H1 (cell line): ENCODE results near the gene CBARP. TPM values are rescaled to one million over a fixed set of nuclear protein-coding genes. Genes with fewer than 3 reads are reported as not detected.

Experiments
- BACH1 ChIP-seq: IDR thresholded peaks from 2 replicates; pipeline ENCODE4 v1.6.1; 2012; ENCODE audit warnings: low read length, improper control_type of control experiment
- CTBP2 ChIP-seq: IDR thresholded peaks from 2 replicates; pipeline ENCODE4 v1.7.0; 2011; ENCODE audit warnings: borderline replicate concordance, mild to moderate bottlenecking, moderate library complexity, mixed read lengths, low read length; ENCODE audit not compliant: insufficient read depth, insufficient read length
- CTCF ChIP-seq, 3 experiments: IDR thresholded peaks; 1 replicate in 2 of 3; 2 replicates in 1 of 3; pipeline versions ENCODE4 v1.5.1 to v1.6.1; 2011; ENCODE audit warnings: low read length in 3 of 3, mild to moderate bottlenecking in 3 of 3, inconsistent platforms in 2 of 3, low read depth in 1 of 3, moderate library complexity in 1 of 3; ENCODE audit not compliant: insufficient read depth in 1 of 3; ENCODE audit errors: control extremely low read depth in 1 of 3
- E2F6 ChIP-seq: IDR thresholded peaks from 2 replicates; pipeline ENCODE4 v1.6.1; 2012; ENCODE audit warnings: inconsistent platforms
- EZH2 ChIP-seq: fragments of 200-600 bp; sonication (generic); IDR thresholded peaks from 2 replicates; pipeline ENCODE4 v1.7.1; 2012; ENCODE audit warnings: low read depth, mild to moderate bottlenecking, moderate library complexity, low read length, inconsistent platforms; ENCODE audit not compliant: severe bottlenecking
- FOSL1 ChIP-seq: IDR thresholded peaks from 2 replicates; pipeline ENCODE4 v1.6.1; 2011; ENCODE audit warnings: mild to moderate bottlenecking, low read depth, low read length, moderate library complexity; ENCODE audit not compliant: insufficient read depth
- HDAC2 ChIP-seq, 2 experiments: fragments of 300-600 bp in 1 of 2; sonication (generic) in 1 of 2; IDR thresholded peaks; 2 replicates each; pipeline ENCODE4 v1.6.1; 2011 to 2012; ENCODE audit warnings: low read depth in 2 of 2, low read length in 2 of 2, mild to moderate bottlenecking in 2 of 2, moderate library complexity in 2 of 2, borderline replicate concordance in 1 of 2, inconsistent platforms in 1 of 2
- KDM1A ChIP-seq: fragments of 200-600, 300-600 bp; sonication (generic); IDR thresholded peaks from 2 replicates; pipeline ENCODE4 v1.7.1; 2016; ENCODE audit warnings: mild to moderate bottlenecking, low read length, borderline replicate concordance
- KDM5A ChIP-seq: fragments of 200-600 bp; IDR thresholded peaks from 2 replicates; pipeline ENCODE4 v1.7.1; 2012; ENCODE audit warnings: mild to moderate bottlenecking, low read length, inconsistent platforms, mixed read lengths
- MAFK ChIP-seq: IDR thresholded peaks from 2 replicates; pipeline ENCODE4 v1.6.1; 2012; ENCODE audit warnings: low read depth, mild to moderate bottlenecking, improper control_type of control experiment, low read length
- NANOG ChIP-seq: IDR thresholded peaks from 2 replicates; pipeline ENCODE4 v1.6.1; 2011; ENCODE audit warnings: low read length, low read depth, mild to moderate bottlenecking, inconsistent platforms; ENCODE audit not compliant: insufficient read depth, poor library complexity, severe bottlenecking
- POLR2AphosphoS5 ChIP-seq: IDR thresholded peaks from 2 replicates; pipeline ENCODE4 v1.6.1; 2011; ENCODE audit warnings: low read depth, low read length
- RBBP5 ChIP-seq: IDR thresholded peaks from 2 replicates; pipeline ENCODE4 v1.7.1; 2012; ENCODE audit warnings: low read depth, mild to moderate bottlenecking, inconsistent platforms, low read length, moderate library complexity, borderline replicate concordance
- RFX5 ChIP-seq: IDR thresholded peaks from 2 replicates; pipeline ENCODE4 v1.6.1; 2011; ENCODE audit warnings: low read depth, low read length, improper control_type of control experiment, borderline replicate concordance
- RXRA ChIP-seq: IDR thresholded peaks from 2 replicates; pipeline ENCODE4 v1.6.1; 2011; ENCODE audit warnings: low read depth, mild to moderate bottlenecking, low read length, moderate library complexity; ENCODE audit not compliant: insufficient read depth
- SP1 ChIP-seq: IDR thresholded peaks from 2 replicates; pipeline ENCODE4 v1.6.1; 2011; ENCODE audit warnings: low read depth, low read length
- SRF ChIP-seq: IDR thresholded peaks from 2 replicates; pipeline ENCODE4 v1.6.1; 2011; ENCODE audit warnings: mild to moderate bottlenecking, low read depth, low read length, moderate library complexity
- TCF12 ChIP-seq: IDR thresholded peaks from 2 replicates; pipeline ENCODE4 v1.6.1; 2011; ENCODE audit warnings: low read depth, mild to moderate bottlenecking, low read length
- TEAD4 ChIP-seq: IDR thresholded peaks from 2 replicates; pipeline ENCODE4 v1.6.1; 2012; ENCODE audit warnings: low read depth, low read length, inconsistent platforms, mixed read lengths
- polyA plus RNA-seq, 7 experiments: library from polyadenylated mRNA; depleted of rRNA in 3 of 7; stranded (reverse) in 5 of 7; unstranded in 2 of 7; fragments of >200 nt in 5 of 7; fragments of 200-250 nt in 2 of 7; gene quantifications; 1 replicate in 5 of 7; 2 replicates in 1 of 7; 4 replicates in 1 of 7; pipeline versions ENCODE4 v1.2.1 to v1.2.3, GENCODE V29; 2011 to 2013; ENCODE audit warnings: missing spikeins in 2 of 7, mixed read lengths in 2 of 7
- total RNA-seq: library from RNA; stranded (reverse); fragmentation: NEBNext Ultra II Directional; extraction: Animal tissue kit (Norgen Biotek cat#: 25700); gene quantifications from 2 replicates; pipeline ENCODE4 v1.2.1, GENCODE V29; 2021

Gene CBARP
- total and polyA plus RNA-seq, 2 of the 8 experiments (the other 6 are each of a cell fraction or from before 2014, with no cell fraction given), result 4.9 to 14.7 TPM

DNA sequence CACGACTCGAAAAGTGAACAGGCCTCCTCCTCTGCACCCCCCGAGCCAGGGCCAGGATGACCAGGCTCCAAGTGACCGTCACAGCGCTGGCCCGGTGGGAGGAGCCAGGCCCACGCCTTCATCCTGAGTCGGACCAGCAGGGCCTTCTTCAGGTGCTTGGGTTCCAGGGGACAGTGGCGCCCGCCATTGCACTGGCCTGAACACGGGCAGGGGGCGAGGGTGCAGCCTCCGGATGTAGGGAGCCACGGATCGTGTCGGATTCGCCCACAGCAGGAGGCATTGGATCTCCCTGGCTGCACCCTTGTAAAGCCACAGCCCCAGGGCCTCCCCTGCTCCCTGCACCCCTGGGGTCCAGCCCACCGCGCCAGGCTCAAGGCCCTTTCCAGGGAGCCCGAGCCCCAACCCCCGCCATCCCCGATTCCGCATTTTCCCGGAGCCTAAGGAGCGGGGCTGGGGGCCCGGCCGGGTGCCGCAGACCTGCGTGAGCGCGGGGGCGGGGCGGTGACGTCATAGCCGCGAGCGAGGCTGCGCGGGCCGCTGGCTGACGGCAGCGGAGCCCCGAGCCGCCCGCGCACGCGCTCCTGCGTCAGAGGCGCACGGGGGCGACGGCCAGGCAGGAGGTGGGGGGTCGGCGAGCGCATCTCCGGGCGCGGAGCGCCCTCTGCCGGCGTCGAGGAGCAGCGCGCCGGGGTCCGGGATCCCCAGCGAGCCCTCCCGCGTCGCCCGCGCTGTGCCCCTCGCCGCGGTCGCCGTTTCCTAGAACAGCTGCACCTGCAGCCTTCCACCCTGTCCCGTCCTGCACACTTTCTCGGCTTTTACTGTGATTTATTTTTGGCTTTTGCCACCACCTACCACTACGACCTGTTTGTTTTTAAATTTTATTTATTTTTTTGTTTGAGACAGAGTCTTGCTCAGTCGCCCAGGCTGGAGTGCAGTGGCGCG is 2.3 kb upstream of the CBARP start (continued):
- TF ChIP-seq HDAC2 (IDR thresholded peaks at IDR 0.05; ENCODE audit: borderline replicate concordance in 1 of 2, low read depth in 2 of 2, low read length in 2 of 2), result 0 out of 4 replicates have a peak, but pooled peaks of 1 of the 2 experiments have one; percentile 20
- TF ChIP-seq POLR2AphosphoS5, result no peak
- no peak for TF ChIP-seq MAFK
- no peak for TF ChIP-seq RFX5
- TF ChIP-seq TEAD4, result no peak
- TF ChIP-seq NANOG, result no peak
- TF ChIP-seq EZH2, result no peak
- peak; percentile 63 to 89 (median 81) for TF ChIP-seq CTCF (IDR thresholded peaks at IDR 0.05; ENCODE audit: control extremely low read depth in 1 of 3, insufficient read depth in 1 of 3, low read depth in 1 of 3, low read length in 3 of 3)
- TF ChIP-seq SRF, result peak; percentile 67
- no peak for TF ChIP-seq BACH1
- no peak for TF ChIP-seq E2F6
- TF ChIP-seq KDM1A, result no peak
- TF ChIP-seq KDM5A, result no peak
- TF ChIP-seq RXRA, result no peak
- peak; percentile 52; the same call in 1 of the 2 replicates for TF ChIP-seq SP1
- TF ChIP-seq CTBP2, result peak; percentile 69
- 0 out of 2 replicates have a peak, but pooled peaks have one; percentile 37 for TF ChIP-seq TCF12
- peak; percentile 67; the same call in 1 of the 2 replicates for TF ChIP-seq FOSL1
- TF ChIP-seq RBBP5, result no peak
